GM12878 (cell line): ENCODE measurements around the gene TTLL13. TPM values are rescaled to one million over a fixed set of nuclear protein-coding genes. Genes with fewer than 3 reads are reported as not detected.

Experiments
- EED ChIP-seq: sonication (generic); IDR thresholded peaks from 2 replicates; pipeline ENCODE4 v1.6.1; 2016; ENCODE audit warnings: antibody characterized with exemption, low read depth
- NR2C2 ChIP-seq: IDR thresholded peaks from 2 replicates; pipeline ENCODE4 v1.6.1; 2011; ENCODE audit warnings: borderline replicate concordance, low read depth; ENCODE audit not compliant: control insufficient read depth, insufficient read length
- PAX5 ChIP-seq: IDR thresholded peaks from 2 replicates; pipeline ENCODE4 v1.6.1; 2011; ENCODE audit warnings: low read depth, low read length, borderline replicate concordance
- RAD21 ChIP-seq: IDR thresholded peaks from 2 replicates; pipeline ENCODE4 v1.6.1; 2011; ENCODE audit warnings: mild to moderate bottlenecking, low read depth, low read length, moderate library complexity; ENCODE audit not compliant: insufficient read depth
- SMARCA5 ChIP-seq: fragments of 450-650 bp; IDR thresholded peaks from 2 replicates; pipeline ENCODE4 v1.6.1; 2017; ENCODE audit warnings: mild to moderate bottlenecking
- SMC3 ChIP-seq: IDR thresholded peaks from 2 replicates; pipeline ENCODE4 v1.6.1; 2011; ENCODE audit warnings: low read length, improper control_type of control experiment, borderline replicate concordance
- STAT3 ChIP-seq: IDR thresholded peaks from 2 replicates; pipeline ENCODE4 v1.6.1; 2011; ENCODE audit warnings: low read depth, low read length, improper control_type of control experiment
- TBL1XR1 ChIP-seq: IDR thresholded peaks from 2 replicates; pipeline ENCODE4 v1.6.1; 2012; ENCODE audit warnings: low read depth, low read length, improper control_type of control experiment
- TCF12 ChIP-seq: IDR thresholded peaks from 2 replicates; pipeline ENCODE4 v1.6.1; 2011; ENCODE audit warnings: low read depth, mild to moderate bottlenecking, low read length
- polyA plus RNA-seq, 11 experiments: library from polyadenylated mRNA; depleted of rRNA in 4 of 11; unstranded in 6 of 11; stranded (reverse) in 5 of 11; fragments of >200 nt; fragmentation: Nextera tagmentation in 4 of 11; fragmentation: Illumina TruSeq in 1 of 11; extraction: Ambion mirVana in 4 of 11; extraction: Trizol in 1 of 11; gene quantifications; 1 replicate in 1 of 11; 2 replicates in 10 of 11; pipeline versions ENCODE4 v1.2.1 to v1.2.3, GENCODE V29; 2011 to 2016; ENCODE audit warnings: inconsistent platforms in 2 of 11, missing spikeins in 2 of 11, low read depth in 1 of 11
- total RNA-seq, 4 experiments: library from RNA; depleted of rRNA in 3 of 4; stranded (reverse); fragments of >200 nt in 3 of 4; fragmentation: Illumina TruSeq in 1 of 4; extraction: Trizol in 1 of 4; gene quantifications; 2 replicates each; pipeline versions ENCODE4 v1.2.1 to v1.2.3, GENCODE V29; 2013 to 2021
- TF ChIP-seq, protein P1 (sequence below): fragments of 450-650 bp; IDR thresholded peaks from 2 replicates; pipeline ENCODE4 v1.6.1; 2017; ENCODE audit warnings: mild to moderate bottlenecking
- TF ChIP-seq, protein P2 (sequence below), 3 experiments: IDR thresholded peaks in 2 of 3; conservative IDR thresholded peaks in 1 of 3; 2 replicates each; pipeline ENCODE4 v1.5.1; 2011; ENCODE audit warnings: low read depth in 3 of 3, low read length in 3 of 3, mild to moderate bottlenecking in 3 of 3, control low read depth in 2 of 3, moderate library complexity in 2 of 3, inconsistent platforms in 1 of 3, mixed read lengths in 1 of 3; ENCODE audit not compliant: control insufficient read depth in 2 of 3, insufficient read depth in 1 of 3; ENCODE audit errors: extremely low read depth in 1 of 3

The TTLL13 gene
- total and polyA plus RNA-seq, 10 of the 15 experiments (the other 5 are each of a cell fraction or from before 2014, with no cell fraction given) = 0.03 to 0.32 (median 0.13) TPM; not detected in 1

- peak; percentile 41; the same call in 1 of the 2 replicates for TF ChIP-seq PAX5
- TF ChIP-seq, protein P1, sequence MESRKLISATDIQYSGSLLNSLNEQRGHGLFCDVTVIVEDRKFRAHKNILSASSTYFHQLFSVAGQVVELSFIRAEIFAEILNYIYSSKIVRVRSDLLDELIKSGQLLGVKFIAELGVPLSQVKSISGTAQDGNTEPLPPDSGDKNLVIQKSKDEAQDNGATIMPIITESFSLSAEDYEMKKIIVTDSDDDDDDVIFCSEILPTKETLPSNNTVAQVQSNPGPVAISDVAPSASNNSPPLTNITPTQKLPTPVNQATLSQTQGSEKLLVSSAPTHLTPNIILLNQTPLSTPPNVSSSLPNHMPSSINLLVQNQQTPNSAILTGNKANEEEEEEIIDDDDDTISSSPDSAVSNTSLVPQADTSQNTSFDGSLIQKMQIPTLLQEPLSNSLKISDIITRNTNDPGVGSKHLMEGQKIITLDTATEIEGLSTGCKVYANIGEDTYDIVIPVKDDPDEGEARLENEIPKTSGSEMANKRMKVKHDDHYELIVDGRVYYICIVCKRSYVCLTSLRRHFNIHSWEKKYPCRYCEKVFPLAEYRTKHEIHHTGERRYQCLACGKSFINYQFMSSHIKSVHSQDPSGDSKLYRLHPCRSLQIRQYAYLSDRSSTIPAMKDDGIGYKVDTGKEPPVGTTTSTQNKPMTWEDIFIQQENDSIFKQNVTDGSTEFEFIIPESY = peak; percentile 65; the same call in 1 of the 2 replicates
- TF ChIP-seq EED = peak; percentile 51; the same call in 1 of the 2 replicates
- TF ChIP-seq TBL1XR1 = no peak
- no peak for TF ChIP-seq STAT3
- TF ChIP-seq RAD21 = peak; percentile 24; the same call in 1 of the 2 replicates
- TF ChIP-seq TCF12 = 0 out of 2 replicates have a peak, but pooled peaks have one; percentile 41
- TF ChIP-seq, protein P2, sequence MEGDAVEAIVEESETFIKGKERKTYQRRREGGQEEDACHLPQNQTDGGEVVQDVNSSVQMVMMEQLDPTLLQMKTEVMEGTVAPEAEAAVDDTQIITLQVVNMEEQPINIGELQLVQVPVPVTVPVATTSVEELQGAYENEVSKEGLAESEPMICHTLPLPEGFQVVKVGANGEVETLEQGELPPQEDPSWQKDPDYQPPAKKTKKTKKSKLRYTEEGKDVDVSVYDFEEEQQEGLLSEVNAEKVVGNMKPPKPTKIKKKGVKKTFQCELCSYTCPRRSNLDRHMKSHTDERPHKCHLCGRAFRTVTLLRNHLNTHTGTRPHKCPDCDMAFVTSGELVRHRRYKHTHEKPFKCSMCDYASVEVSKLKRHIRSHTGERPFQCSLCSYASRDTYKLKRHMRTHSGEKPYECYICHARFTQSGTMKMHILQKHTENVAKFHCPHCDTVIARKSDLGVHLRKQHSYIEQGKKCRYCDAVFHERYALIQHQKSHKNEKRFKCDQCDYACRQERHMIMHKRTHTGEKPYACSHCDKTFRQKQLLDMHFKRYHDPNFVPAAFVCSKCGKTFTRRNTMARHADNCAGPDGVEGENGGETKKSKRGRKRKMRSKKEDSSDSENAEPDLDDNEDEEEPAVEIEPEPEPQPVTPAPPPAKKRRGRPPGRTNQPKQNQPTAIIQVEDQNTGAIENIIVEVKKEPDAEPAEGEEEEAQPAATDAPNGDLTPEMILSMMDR (IDR thresholded peaks at IDR 0.05 in 2 of 3, conservative IDR thresholded peaks at IDR 0.05 in 1 of 3; ENCODE audit: control insufficient read depth in 2 of 3, extremely low read depth in 1 of 3, insufficient read depth in 1 of 3, low read depth in 3 of 3, low read length in 3 of 3) = peak; percentile 63 to 92 (median 90)
- peak; percentile 28; the same call in 1 of the 2 replicates for TF ChIP-seq SMC3
- no peak for TF ChIP-seq NR2C2
- TF ChIP-seq SMARCA5 = 0 out of 2 replicates have a peak, but pooled peaks have one; percentile 30
These were observed 51.8 kb downstream of the TTLL13 start (continued) for GRCh38 chr15:90300988-90301706.
